ENCODE data around the gene KRT40.

DNA sequence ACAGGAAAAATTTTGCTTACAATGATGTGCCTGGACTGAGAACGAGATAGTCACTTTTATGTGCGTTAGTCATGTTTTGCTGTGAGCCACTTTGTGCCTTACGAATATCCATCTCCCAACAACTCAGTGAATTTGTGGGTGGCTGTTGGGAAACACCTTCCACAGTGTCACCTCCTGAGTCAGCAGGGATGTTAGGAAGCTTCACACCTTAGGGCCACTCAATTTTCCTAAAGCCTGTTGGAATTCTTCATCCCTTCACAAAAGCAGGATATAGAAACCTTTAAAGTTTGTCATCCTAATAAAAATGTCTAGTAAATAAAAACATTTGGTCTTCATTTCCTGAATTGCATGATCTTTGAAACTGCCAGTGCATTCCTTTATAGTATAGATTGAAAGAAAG lies 29.1 kb upstream of the KRT40 start:
- TF ChIP-seq, protein P1, sequence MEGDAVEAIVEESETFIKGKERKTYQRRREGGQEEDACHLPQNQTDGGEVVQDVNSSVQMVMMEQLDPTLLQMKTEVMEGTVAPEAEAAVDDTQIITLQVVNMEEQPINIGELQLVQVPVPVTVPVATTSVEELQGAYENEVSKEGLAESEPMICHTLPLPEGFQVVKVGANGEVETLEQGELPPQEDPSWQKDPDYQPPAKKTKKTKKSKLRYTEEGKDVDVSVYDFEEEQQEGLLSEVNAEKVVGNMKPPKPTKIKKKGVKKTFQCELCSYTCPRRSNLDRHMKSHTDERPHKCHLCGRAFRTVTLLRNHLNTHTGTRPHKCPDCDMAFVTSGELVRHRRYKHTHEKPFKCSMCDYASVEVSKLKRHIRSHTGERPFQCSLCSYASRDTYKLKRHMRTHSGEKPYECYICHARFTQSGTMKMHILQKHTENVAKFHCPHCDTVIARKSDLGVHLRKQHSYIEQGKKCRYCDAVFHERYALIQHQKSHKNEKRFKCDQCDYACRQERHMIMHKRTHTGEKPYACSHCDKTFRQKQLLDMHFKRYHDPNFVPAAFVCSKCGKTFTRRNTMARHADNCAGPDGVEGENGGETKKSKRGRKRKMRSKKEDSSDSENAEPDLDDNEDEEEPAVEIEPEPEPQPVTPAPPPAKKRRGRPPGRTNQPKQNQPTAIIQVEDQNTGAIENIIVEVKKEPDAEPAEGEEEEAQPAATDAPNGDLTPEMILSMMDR (IDR thresholded peaks at IDR 0.05) = no peak
- TF ChIP-seq POLR2AphosphoS5 (IDR thresholded peaks at IDR 0.05; ENCODE audit: low read depth, low read length) (no peak), TCF7L2 (IDR thresholded peaks at IDR 0.05; ENCODE audit: low read depth, low read length) (no peak), SIN3A (IDR thresholded peaks at IDR 0.05; ENCODE audit: borderline replicate concordance, insufficient read depth, low read depth, low read length) (no peak)
- TF ChIP-seq, protein P2, sequence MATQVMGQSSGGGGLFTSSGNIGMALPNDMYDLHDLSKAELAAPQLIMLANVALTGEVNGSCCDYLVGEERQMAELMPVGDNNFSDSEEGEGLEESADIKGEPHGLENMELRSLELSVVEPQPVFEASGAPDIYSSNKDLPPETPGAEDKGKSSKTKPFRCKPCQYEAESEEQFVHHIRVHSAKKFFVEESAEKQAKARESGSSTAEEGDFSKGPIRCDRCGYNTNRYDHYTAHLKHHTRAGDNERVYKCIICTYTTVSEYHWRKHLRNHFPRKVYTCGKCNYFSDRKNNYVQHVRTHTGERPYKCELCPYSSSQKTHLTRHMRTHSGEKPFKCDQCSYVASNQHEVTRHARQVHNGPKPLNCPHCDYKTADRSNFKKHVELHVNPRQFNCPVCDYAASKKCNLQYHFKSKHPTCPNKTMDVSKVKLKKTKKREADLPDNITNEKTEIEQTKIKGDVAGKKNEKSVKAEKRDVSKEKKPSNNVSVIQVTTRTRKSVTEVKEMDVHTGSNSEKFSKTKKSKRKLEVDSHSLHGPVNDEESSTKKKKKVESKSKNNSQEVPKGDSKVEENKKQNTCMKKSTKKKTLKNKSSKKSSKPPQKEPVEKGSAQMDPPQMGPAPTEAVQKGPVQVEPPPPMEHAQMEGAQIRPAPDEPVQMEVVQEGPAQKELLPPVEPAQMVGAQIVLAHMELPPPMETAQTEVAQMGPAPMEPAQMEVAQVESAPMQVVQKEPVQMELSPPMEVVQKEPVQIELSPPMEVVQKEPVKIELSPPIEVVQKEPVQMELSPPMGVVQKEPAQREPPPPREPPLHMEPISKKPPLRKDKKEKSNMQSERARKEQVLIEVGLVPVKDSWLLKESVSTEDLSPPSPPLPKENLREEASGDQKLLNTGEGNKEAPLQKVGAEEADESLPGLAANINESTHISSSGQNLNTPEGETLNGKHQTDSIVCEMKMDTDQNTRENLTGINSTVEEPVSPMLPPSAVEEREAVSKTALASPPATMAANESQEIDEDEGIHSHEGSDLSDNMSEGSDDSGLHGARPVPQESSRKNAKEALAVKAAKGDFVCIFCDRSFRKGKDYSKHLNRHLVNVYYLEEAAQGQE (IDR thresholded peaks at IDR 0.05; ENCODE audit: insufficient read depth in 1 of 2, low read depth in 2 of 2, low read length in 1 of 2) = no peak
